ENCODE results near the gene ZCCHC24. TPM values are rescaled to one million over a fixed set of nuclear protein-coding genes. Genes with fewer than 3 reads are reported as not detected.
A peak's percentile ranks its signal among the peaks of the same experiment; 100 is the strongest.

ZCCHC24 gene
- polyA plus RNA-seq, 3 donors, result 3.9 to 5.0 (median 4.0) TPM

- intact Hi-C loops (cut with micrococcal nuclease), result loop anchor here in 1 of 2 donors (5.0 kb wide), 1 partner anchor 97 kb away; no protein-coding TSS in a partner anchor
- no peak overlapping the region for H3K4me3 Mint-ChIP-seq
- no peak for DNase-seq
Measured at GRCh38 chr10:79468841-79469585, 23.6 kb upstream of the ZCCHC24 start.

More at GRCh38 chr10:79468841-79469585, 23.6 kb upstream of the ZCCHC24 start:
- 95% methylated on average over 2 of the region's 6 CpGs for WGBS (ENCODE audit: insufficient coverage)
- Histone ChIP-seq H3K4me1 (ENCODE audit: control insufficient read depth in 1 of 2, insufficient read depth in 2 of 2, low read length in 2 of 2) (peaks cover 30 to 31% of the 10 kb centered on the region in 2 donors), H3K36me3 (replicated peaks in 1 of 2; ENCODE audit: control insufficient read depth in 1 of 2, insufficient read depth in 2 of 2, low read length in 2 of 2) (no peaks in the 10 kb centered on the region), H4K20me1 (ENCODE audit: insufficient read depth, low read length) (no peaks in the 10 kb centered on the region), H3K79me2 (ENCODE audit: insufficient read depth, low read length) (no peaks in the 10 kb centered on the region), H3K4me3 (replicated peaks in 1 of 3; ENCODE audit: low read depth in 2 of 3, low read length in 3 of 3) (no peak overlapping the region), H3K9me3 (replicated peaks in 1 of 2; ENCODE audit: control insufficient read depth in 1 of 2, insufficient read depth in 1 of 2, low read length in 2 of 2) (no peaks in the 10 kb centered on the region), H3K27me3 (ENCODE audit: control insufficient read depth in 2 of 2, insufficient read depth in 2 of 2, low read length in 2 of 2) (no peaks in the 10 kb centered on the region), H3K27ac (ENCODE audit: low read depth in 1 of 2, low read length in 2 of 2) (no peak overlapping the region), H2AFZ (ENCODE audit: insufficient read depth, low read depth, low read length, poor library complexity, severe bottlenecking) (no peak overlapping the region), H3K9ac (ENCODE audit: insufficient read depth, low read length, poor library complexity, severe bottlenecking) (no peak overlapping the region), H3K4me2 (replicated peaks; ENCODE audit: extremely low read depth, low read length, poor library complexity, severe bottlenecking) (no peak overlapping the region)
- no peaks in the 10 kb centered on the region for H3K36me3 Mint-ChIP-seq
- TF ChIP-seq CTCF (IDR thresholded peaks at IDR 0.05), result no peak
- H3K27me3 Mint-ChIP-seq (ENCODE audit: low read depth in 3 of 3), result peaks cover 3 to 9% (median 4%) of the 10 kb centered on the region in 3 donors
- H3K4me1 Mint-ChIP-seq, result peaks cover 34% of the 10 kb centered on the region
- H3K9me3 Mint-ChIP-seq, result peaks cover 0 to 2% (median 0%) of the 10 kb centered on the region in 7 donors
- H3K27ac Mint-ChIP-seq, result peak overlapping the region in 2 of 7 donors; percentile 35 to 54

Data from CD14-positive monocyte (primary cell).